HG02852 (cell line): ENCODE results near the gene SLC6A6.

Experiments used
- ATAC-seq: cut with Tn5 transposase; IDR thresholded peaks from one replicate; pipeline ENCODE4 v1.9.1; 2021; ENCODE audit warnings: mild to moderate bottlenecking, moderate library complexity; ENCODE audit not compliant: unreplicated experiment

Gene SLC6A6

DNA sequence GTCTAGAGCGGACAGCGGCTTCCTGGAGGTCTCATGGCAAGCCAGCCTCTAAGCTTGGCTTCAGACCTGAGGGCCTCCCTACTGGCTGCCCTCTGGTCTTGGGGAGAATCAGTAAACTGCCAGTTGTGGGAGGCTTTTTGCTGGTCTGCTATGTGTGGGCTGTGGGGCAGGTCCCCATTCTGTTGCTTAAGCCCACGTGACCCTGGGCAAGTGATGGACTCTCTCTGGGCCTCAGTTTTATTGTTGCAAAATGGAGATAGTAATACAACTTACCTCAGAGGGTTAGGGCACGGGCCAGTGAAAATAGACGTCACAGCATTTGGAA is 61.7 kb downstream of the SLC6A6 start:
- no peak for ATAC-seq

DNA sequence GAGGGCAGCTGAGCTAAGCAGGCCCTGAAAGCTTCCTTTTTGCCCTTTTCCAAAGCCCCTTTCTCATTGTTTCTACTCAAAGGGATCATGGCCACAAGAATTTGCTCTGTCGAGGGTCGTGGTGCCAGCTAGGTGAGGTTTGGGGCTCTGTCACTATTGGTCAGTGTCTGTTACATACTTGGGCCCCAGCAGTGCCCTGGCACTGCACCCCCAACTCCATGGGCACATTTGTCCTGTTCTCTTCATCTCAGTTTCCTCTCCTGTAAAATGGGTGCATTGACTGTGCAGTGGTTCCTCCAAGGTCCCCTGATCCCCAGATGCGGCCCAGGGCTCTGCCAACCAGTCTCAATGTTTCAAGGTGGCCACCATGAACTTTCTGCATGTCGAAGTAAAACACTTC is 62.1 kb downstream of the SLC6A6 start:
- ATAC-seq, result no peak

DNA sequence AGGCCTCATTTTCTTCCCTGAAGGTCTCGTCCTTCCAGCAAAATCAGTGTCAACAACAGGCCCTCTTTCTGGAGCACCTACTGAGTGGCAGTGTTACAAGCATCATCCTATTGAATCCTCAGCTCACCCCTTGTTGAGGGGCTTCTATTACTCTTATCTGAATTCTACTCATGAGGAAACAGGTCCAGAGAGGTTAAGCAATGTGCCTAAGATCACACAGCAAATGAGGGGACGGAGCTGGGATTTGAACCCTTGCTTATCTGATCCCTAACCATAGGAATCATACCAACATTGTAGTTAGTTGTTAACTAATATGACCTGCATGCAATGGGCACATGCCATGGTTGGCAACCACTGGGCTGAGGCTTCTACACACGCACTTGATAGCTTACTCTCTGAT is 63.0 kb downstream of the SLC6A6 start:
- no peak for ATAC-seq

DNA sequence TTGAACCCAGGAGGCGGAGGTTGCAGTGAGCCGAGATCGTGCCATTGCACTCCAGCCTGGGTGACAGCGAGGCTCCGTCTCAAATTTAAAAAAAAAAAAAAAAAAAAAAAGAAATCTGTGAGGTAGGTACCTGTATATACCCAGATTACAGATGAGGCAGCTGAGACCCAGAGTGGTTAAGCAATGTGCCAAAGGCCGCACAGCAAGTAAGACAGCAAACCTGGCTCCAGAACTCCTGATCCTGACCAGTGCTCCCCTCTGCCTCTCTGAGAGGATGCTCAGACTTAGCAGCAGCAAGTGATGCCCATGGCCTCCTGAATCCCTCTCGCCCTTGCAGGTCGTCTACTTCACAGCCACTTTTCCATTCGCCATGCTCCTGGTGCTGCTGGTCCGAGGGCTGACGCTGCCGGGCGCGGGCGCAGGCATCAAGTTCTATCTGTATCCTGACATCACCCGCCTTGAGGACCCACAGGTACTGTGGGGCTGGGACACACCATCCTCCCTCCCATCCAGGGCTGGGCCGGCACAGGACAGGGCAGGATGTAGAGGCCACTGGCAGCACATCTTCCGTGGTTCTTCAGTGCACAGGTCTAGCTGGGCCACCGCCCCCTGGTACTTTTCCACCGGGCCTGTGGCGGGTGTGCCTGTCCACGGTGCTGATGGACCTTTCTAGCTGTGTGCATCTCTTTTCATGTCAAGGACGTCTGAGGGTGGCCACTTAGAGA is 63.9 kb downstream of the SLC6A6 start:
- no peak for ATAC-seq

DNA sequence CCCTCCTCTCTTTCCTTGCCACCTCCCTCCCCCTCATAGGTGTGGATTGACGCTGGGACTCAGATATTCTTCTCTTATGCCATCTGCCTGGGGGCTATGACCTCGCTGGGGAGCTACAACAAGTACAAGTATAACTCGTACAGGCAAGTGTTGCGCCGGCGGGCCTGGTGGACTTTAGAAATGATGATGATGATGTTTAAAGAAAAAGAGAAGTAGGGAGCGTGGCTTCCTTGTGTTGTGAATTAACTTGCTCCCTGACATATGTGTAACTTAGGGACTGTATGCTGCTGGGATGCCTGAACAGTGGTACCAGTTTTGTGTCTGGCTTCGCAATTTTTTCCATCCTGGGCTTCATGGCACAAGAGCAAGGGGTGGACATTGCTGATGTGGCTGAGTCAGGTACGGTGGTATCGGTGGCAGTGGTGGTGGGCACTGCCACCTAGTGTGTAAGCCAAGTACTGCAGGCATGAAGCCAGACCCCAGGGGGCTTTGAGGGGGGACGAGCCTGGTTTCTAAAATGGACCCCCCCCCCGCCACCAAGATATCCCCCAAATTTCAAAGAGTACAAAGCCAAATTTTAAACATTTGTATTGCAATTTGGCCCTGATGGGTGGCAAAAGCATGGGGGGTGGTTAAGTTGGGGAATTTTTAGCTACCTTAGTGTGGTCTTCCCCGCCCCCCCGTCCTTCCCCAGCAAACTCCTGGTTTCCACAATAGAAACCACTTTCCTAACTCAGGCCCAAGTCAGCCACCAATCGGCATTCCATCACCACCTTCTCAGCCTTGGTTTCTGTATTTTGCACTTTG is 65.6 kb downstream of the SLC6A6 start:
- no peak for ATAC-seq

DNA sequence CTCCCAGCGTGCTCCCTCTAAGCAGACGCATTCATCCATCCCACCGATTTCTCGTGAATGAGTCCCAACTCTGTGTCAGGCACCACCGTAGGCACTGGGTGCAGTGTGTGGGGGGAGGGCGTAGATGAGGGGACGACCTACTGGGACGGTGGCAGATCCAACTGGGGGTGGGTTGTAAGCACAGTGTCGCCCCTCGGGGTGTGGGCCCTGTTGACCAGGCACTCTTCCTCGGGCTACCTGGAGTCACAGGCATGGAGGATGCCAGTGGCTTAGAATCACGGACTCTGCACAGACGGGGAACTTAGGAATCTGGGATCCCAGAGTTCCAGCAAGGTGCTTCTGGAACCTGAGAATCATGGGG is 66.2 kb downstream of the SLC6A6 start:
- no peak for ATAC-seq

DNA sequence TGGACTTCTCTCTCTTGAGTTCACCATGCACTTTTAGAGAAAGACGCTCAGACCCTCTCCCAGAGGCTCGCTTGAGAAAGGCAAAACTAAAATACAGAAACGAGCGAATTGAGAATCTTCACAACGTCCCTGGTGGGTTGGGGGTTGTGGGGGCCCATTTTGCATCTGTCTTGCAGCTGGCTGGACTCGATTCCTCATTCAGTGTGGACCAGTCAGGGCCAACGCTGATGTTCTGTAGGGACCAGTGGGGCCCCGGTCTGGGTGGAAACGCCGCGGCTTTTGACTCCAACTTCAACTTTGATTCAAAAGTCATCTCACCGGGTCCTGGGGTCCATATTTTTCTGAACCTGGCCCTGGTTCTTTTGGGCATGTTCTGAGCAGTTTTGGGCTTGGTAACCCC is 68.1 kb downstream of the SLC6A6 start:
- ATAC-seq, result no peak

GRCh38 chr3:14471016-14471415 is 68.6 kb downstream of the SLC6A6 start:
- no peak for ATAC-seq

DNA sequence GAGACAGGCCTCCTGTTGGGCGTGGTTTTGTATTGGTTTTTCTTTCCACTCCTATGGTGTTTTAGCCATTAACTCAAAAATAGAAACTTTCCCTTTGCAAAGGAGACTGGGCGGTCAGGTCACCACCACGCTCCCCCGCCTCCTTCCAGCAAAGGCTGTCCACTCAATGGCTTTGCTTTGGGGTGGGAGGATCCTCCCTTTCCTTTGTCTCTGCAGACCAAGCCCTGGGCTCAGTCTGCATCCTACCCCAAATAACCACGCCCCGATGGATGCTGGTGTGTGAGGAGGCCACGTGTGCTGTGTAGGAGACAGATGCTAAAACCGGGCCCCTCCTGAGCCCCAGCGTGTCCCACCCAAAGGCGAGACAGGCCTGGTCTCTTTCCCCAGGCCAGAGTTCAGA is 69.3 kb downstream of the SLC6A6 start:
- no peak for ATAC-seq

GRCh38 chr3:14472471-14473351 is 70.3 kb downstream of the SLC6A6 start:
- ATAC-seq, result no peak

GRCh38 chr3:14473411-14473891 is 71.0 kb downstream of the SLC6A6 start:
- ATAC-seq, result no peak

- ATAC-seq, result no peak
Observed at GRCh38 chr3:14474363-14475081, 72.1 kb downstream of the SLC6A6 start.

- ATAC-seq, result no peak
Observed at GRCh38 chr3:14475621-14476020, 73.2 kb downstream of the SLC6A6 start.

GRCh38 chr3:14476583-14477265 is 74.3 kb downstream of the SLC6A6 start:
- no peak for ATAC-seq

GRCh38 chr3:14477311-14477935 is 75.0 kb downstream of the SLC6A6 start:
- ATAC-seq, result no peak

- ATAC-seq, result no peak
Observed at GRCh38 chr3:14478956-14479550, 76.6 kb downstream of the SLC6A6 start.

GRCh38 chr3:14479591-14479990 is 77.2 kb downstream of the SLC6A6 start:
- no peak for ATAC-seq

DNA sequence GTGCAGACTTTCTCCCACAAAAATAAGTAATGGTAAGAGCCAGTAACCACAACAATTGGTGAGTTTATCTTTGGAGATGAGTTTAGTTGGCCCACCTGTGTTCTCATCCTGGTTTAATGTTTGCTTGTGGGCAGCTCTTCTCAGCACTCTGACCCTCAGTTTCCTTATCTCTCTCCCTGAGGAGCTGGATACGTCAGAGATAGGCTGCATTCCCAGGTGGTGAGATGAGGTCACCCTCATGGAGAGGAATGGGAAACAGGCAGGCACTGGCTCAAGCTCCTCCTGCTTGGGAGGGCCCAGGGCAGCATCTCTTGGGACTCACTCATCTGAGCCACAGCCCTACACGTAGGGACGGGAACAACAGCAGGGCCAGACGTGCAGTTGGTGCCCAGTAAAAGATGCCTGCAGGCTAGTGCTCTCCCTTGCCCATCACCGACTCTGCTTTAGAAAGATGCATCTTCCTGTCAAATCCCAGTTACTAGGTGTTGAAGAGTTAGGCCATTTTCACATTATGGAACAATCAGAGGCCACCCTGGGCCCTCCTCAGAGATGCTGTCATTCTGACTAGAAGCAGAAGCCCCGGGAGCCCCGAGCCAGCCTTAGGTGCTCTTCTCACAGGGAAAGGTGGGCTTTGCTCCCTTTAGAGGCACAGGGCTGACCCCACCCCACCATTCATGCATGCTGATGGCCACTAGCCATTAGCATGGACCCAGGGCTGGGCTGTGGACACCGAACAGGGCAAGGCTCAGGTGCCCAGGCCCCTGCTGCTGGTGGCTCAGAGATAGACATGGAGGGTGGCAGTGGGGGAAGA is 78.0 kb downstream of the SLC6A6 start:
- no peak for ATAC-seq
